ENCODE results near the gene ABCC6.
A peak's percentile ranks its signal among the peaks of the same experiment; 100 is the strongest.
"Not testable (repeated sequence)": the region's sequence is repeated elsewhere in the genome, so short reads cannot be mapped to it uniquely, and the experiment has no call there.

ABCC6 gene

DNA sequence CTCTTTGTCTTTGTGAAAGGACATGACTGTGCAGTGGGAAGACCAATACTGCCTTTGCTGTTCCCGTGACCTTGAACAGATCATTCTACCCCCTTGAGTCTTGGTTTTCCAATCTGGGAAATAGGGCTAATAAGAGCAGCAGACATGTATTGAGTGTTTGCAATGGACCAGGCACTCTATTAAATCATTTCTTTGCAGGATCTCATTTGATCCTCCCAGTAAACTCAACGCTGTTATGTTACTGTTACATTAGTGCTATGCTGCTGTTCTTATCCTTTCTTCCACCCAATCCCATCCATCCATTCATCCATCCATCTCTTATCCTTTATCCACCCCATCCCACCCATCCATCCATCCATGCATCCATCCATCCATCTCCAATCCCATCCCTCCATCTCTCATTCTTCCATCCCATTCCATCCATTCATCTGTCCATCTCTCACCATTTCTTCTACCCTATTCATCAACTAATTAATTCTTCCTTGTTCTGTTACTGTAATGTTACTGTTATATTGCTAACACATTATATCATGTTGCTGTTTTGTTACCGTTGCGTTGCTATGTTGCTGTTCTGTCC, 65.1 kb downstream of the ABCC6 start:
- DNase-seq = no peak

DNA sequence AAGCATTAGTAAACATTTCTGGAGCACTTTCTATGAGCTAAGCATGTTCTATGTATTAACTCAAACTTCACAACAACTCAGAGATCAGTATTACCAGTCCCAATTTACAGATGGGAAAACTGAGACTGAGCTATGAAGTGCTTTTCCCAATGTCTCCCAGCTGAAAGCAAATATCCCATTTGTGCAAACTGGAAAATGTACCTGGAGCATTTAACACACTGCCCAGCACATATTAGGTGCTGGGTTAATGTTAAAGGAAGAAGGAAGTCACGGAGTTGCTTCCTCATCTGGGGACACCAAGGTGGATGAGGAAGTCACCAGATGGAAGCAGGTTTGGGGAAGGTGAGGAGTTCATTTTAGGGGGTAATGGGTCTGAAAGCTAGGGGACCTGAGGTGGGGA, 66.1 kb downstream of the ABCC6 start:
- no peak for DNase-seq

DNA sequence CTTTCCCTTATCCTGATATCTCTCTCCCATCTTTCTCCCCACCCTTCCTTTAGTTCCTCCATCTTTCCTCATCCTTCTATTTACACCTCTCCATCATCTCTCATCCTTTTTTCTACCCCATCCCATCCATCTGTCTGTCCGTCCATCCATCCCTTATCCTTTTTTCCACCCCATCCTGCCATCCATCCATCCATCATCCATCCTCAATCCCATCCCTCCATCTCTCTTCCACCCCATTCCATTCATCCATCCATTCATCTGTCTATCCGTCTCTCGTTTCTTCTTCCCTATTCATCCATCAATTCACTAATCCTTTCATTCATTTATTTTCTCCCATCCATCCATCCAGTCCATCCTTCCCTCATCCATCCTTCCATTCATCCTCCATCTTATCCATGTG, 68.1 kb downstream of the ABCC6 start:
- no peak for DNase-seq

DNA sequence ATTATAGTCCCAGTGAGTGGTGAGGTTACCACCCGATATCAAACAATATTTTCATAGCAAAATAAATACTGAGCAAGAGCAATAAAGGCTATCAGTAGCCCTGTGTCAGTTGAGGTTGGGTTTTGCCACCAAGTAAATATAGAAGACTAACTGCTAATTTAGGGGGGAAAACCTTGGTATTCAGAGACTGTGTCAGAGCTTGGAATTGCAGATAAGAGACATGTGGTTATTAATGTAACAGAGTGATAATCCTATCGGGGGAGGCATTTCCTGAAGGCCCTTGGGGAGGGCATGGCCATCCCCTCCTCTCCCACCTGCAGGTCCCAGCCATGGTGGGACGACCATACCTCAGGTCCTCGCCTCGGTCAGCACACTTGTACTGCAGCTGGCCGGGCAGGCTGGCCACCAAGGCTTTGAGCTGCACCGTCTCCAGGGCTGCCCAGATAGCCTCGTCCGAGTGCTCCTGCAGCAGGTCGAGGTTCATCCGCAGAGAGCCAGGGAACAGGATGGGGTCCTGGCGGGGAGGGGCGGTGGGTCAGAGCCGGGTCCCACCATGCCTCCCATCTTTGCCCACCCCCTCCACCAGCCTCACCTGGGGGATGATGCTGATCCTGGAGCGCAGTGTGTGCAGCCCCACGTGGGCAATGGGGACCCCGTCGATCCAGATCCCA, 68.9 kb downstream of the ABCC6 start:
- no peak for DNase-seq

DNA sequence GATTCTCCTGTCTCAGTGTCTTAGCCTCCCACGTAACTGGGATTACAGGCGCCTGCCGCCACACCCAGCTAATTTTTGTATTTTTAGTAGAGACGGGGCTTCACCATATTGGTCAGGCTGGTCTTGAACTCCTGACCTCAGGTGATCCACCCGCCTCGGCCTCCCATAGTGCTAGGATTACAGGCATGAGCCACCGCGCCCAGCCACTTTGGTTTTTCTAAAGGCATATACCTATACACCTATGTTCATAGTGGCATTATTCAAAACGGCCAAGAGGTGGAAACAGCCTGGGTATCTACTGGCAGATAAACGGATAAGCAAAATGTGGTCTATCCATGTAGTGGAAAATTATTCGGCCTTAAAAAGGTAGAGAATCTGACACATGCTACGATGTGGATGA, 70.3 kb downstream of the ABCC6 start:
- DNase-seq = not testable (repeated sequence)

DNA sequence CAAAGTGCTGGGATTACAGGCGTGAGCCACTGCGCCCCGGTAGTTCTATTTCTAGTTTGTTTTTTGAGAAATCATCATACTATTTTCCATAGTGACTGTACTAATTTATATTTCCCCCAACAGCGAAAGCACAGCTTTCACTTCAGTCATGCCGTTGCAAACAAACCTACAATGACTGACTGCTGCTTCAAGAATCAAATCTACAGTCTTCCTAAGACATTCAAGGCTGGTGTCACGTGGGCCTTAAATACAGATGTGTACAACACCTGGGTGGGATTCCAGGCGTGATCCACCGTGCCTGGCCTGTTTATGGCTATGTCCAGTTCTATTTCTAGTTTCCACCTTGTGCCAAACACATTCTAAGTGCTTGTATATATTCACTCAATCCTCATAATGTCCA, 72.0 kb downstream of the ABCC6 start:
- no peak for DNase-seq

GRCh38 chr16:16150878-16151152, 72.5 kb downstream of the ABCC6 start:
- no peak for DNase-seq

DNA sequence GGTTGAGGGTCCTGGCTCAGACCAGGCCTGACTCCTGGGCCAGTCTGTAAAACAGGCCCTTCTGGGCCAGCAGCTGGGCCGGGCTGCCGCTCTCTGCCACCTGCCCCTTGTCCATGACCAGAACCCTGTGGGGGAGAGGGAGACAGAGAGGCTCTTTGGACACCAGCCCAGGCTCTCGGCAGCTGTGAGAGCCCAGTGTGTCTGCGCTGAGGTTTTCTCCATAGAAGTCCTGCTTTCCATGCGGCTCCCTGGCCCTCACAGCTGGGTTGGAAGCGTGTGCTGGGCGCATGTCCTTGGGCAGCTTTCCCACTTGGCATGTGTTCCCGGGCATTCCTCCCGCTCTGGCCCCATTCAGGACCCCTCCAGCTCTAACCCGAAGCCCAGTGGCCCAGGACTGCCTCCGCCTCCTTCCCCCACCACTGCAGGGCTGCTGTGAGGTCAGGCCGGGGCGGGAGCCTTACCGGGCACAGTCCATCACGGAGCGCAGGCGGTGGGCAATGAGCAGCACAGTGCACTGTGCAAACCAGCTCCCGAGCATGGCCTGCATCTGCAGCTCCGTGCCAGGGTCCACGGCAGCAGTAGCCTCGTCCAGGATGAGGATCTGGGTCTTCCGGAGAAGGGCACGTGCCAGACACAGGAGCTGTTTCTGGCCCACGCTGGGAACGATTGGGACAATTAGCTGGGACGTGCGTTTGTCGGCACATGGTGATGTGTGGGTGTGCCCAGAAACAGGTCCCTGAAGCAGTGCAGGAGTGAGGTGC, 73.0 kb downstream of the ABCC6 start:
- DNase-seq = peak in 1 of 2 experiments; percentile 69

GRCh38 chr16:16149710-16150116, 73.6 kb downstream of the ABCC6 start:
- no peak for DNase-seq

DNA sequence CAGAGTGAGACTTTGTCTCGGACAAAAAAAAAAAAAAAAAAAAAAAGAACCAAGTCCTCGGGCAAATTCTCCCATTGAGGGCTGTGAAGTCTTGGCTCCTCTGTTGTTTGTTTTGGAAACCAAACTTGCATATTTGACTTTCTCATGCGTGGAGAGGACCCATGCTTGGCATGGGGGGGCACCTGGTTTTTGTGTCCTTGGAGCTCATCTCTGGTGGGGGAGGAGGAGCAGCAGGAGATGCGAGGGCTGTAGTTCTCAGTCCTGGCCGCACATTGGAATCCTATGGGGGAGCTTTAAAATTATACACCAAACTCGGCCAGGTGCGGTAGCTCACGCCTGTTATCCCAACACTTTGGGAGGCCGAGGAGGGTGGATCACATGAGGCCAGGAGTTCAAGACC, 74.5 kb downstream of the ABCC6 start:
- peak in 1 of 2 experiments; percentile 10 for DNase-seq

GRCh38 chr16:16148000-16148599, 75.2 kb downstream of the ABCC6 start:
- DNase-seq = not testable (repeated sequence)

GRCh38 chr16:16147316-16147999, 75.8 kb downstream of the ABCC6 start:
- no peak for DNase-seq

DNA sequence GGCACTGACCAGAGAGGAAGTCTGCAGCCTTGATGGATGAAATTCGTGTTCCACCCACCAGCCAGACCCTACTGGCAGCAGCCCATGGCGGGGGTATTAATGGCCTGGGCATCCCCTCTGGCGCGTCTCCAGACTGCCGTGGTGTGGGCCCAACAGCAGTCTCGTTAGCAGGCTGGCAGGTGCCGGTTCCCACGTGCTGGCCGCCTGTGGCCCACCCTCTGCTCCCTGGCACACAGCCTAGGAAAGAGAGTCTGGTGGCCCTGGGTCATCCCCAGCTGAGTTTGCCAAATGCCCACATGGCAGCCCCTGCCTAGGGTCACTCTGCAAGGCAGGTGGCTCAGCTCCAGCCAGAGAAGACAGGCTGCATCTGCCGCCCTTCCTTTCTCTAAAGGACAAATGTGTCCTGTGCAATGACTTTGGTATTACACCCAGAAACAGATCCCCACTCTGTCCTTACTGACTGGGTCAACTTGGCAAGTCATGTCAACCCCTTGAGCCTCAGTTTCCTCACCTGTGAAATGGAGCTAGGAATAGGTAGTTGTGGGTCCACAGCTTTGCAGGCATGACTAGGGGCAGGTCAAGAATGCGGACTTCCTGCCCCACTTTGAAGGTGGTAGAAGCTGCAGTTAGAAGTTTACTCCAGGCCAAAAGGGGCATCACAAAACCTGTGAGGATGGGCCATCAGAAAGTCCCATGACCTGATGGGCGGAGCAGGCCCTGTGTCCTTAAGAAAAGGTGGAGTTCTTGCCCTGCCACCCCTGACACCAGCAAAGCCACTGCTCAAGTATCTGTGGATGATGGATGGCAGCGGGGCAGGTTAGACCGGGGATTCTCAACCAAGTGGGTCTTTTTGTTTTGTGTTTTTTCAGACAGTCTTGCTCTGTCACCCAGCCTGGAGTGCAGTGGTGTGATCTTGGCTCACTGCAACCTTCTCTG, 76.6 kb downstream of the ABCC6 start:
- DNase-seq = peak in 1 of 2 experiments; percentile 63

DNA sequence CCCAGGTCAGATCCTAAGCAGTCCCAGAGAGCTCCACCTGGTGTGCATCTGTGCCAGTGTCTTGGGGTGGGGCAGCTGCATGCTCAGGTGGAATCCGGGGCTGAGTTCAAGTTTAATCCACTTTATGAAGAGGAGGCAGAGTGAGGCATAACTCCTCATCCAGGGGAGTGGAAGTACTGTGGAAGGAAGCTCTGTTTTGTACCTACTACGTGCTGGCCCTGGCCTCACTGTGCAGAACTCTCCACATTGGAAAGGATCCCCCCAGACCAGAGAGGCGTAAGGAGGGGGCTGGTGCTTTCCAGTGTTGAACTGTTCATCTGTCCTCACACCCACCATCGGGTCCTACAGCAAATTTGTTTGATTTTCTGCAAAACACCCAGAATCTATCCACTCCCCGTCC, 78.0 kb downstream of the ABCC6 start:
- DNase-seq = no peak

- no peak for DNase-seq
Measured at GRCh38 chr16:16144416-16144815, 78.9 kb downstream of the ABCC6 start.

GRCh38 chr16:16143931-16144330, 79.4 kb downstream of the ABCC6 start:
- DNase-seq = no peak

GRCh38 chr16:16143038-16143763, 80.1 kb downstream of the ABCC6 start:
- DNase-seq = peak in 1 of 2 experiments; percentile 11

GRCh38 chr16:16141784-16142396, 81.4 kb downstream of the ABCC6 start:
- DNase-seq = no peak

DNA sequence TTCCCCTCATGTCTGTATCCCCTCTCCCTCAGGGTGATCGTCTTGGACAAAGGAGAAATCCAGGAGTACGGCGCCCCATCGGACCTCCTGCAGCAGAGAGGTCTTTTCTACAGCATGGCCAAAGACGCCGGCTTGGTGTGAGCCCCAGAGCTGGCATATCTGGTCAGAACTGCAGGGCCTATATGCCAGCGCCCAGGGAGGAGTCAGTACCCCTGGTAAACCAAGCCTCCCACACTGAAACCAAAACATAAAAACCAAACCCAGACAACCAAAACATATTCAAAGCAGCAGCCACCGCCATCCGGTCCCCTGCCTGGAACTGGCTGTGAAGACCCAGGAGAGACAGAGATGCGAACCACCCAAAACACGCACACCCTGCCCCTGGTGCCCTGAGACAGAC, 82.2 kb downstream of the ABCC6 start:
- no peak for DNase-seq

GRCh38 chr16:16140537-16140936, 82.8 kb downstream of the ABCC6 start:
- DNase-seq = no peak

- no peak for DNase-seq
Measured at GRCh38 chr16:16139806-16140205, 83.5 kb downstream of the ABCC6 start.

All from NCI-H446 (cell line).